ENCODE measurements around the gene ZNF423. TPM values are rescaled to one million over a fixed set of nuclear protein-coding genes. Genes with fewer than 3 reads are reported as not detected.

Gene ZNF423
- total RNA-seq, 1 experiment from 2014 or later, result 11.1 TPM

DNA sequence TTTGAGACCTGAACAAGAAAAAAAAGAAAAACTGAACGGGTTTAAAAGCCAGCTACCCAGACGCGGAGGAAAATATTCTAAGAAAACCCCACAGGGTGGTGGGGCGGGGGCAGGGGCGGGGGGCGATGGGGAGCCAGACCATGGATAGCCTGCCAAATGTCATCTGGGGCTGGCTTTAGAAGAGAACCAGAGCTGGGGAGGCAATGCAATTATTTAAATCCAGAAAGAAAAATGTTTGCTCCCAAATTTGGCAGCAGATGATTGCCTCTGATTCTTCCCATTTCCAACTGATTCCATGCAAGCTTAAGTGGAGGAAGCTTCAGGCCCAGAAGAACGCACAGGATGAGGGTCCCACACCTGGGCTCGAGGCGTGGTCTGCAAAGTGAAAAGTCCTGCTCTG lies 34.8 kb downstream of the ZNF423 start:
- Histone ChIP-seq H3K27me3 (replicated peaks; ENCODE audit: insufficient read depth, low read depth, low read length, poor library complexity) (no peaks in the 10 kb centered on the region), H3K4me3 (ENCODE audit: low read depth, low read length, poor library complexity, severe bottlenecking) (no peak overlapping the region), H3K36me3 (ENCODE audit: insufficient read depth, low read length, poor library complexity, severe bottlenecking) (no peaks in the 10 kb centered on the region), H3K9me3 (ENCODE audit: low read depth, low read length, poor library complexity, severe bottlenecking) (no peaks in the 10 kb centered on the region), H3K4me1 (ENCODE audit: insufficient read depth, low read length, poor library complexity, severe bottlenecking) (peaks cover 20% of the 10 kb centered on the region), H3K27ac (ENCODE audit: low read depth, low read length, poor library complexity, severe bottlenecking) (no peak overlapping the region)
- BruUV-seq (replicated peaks), result no TSS peak
- intact Hi-C loops (cut with micrococcal nuclease; ENCODE audit: unreplicated experiment), result no loop called here
- ChIA-PET CTCF (no interaction called here), POLR2A (ENCODE audit: low non-redundant PET) (no interaction called here)
- DNase-seq (ENCODE audit: low spot score), result no peak
- TF ChIP-seq EZH2 (IDR thresholded peaks at IDR 0.05; ENCODE audit: borderline replicate concordance, low read depth, low read length, poor library complexity, severe bottlenecking), result no peak
- TF ChIP-seq, protein P1, sequence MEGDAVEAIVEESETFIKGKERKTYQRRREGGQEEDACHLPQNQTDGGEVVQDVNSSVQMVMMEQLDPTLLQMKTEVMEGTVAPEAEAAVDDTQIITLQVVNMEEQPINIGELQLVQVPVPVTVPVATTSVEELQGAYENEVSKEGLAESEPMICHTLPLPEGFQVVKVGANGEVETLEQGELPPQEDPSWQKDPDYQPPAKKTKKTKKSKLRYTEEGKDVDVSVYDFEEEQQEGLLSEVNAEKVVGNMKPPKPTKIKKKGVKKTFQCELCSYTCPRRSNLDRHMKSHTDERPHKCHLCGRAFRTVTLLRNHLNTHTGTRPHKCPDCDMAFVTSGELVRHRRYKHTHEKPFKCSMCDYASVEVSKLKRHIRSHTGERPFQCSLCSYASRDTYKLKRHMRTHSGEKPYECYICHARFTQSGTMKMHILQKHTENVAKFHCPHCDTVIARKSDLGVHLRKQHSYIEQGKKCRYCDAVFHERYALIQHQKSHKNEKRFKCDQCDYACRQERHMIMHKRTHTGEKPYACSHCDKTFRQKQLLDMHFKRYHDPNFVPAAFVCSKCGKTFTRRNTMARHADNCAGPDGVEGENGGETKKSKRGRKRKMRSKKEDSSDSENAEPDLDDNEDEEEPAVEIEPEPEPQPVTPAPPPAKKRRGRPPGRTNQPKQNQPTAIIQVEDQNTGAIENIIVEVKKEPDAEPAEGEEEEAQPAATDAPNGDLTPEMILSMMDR (conservative IDR thresholded peaks at IDR 0.05; ENCODE audit: low read depth, low read length), result no peak

- H3K36me3 ChIP-seq (ENCODE audit: insufficient read depth, low read length, poor library complexity, severe bottlenecking), result no peaks in the 10 kb centered on the region
- CTCF ChIA-PET, result no interaction called here
- H3K4me3 ChIP-seq (ENCODE audit: low read depth, low read length, poor library complexity, severe bottlenecking), result no peak overlapping the region
- DNase-seq (ENCODE audit: low spot score), result no peak
- intact Hi-C loops (cut with micrococcal nuclease; ENCODE audit: unreplicated experiment), result no loop called here
- no peaks in the 10 kb centered on the region for H3K4me1 ChIP-seq (ENCODE audit: insufficient read depth, low read length, poor library complexity, severe bottlenecking)
- TF ChIP-seq, protein P1 (conservative IDR thresholded peaks at IDR 0.05; ENCODE audit: low read depth, low read length), result no peak
- TF ChIP-seq EZH2 (IDR thresholded peaks at IDR 0.05; ENCODE audit: borderline replicate concordance, low read depth, low read length, poor library complexity, severe bottlenecking), result no peak
- H3K27me3 ChIP-seq (replicated peaks; ENCODE audit: insufficient read depth, low read depth, low read length, poor library complexity), result no peaks in the 10 kb centered on the region
- POLR2A ChIA-PET (ENCODE audit: low non-redundant PET), result no interaction called here
- BruUV-seq (replicated peaks), result no TSS peak
- no peaks in the 10 kb centered on the region for H3K9me3 ChIP-seq (ENCODE audit: low read depth, low read length, poor library complexity, severe bottlenecking)
- H3K27ac ChIP-seq (ENCODE audit: low read depth, low read length, poor library complexity, severe bottlenecking), result no peak overlapping the region
These were observed 38.0 kb downstream of the ZNF423 start for GRCh38 chr16:49817754-49818507.

DNA sequence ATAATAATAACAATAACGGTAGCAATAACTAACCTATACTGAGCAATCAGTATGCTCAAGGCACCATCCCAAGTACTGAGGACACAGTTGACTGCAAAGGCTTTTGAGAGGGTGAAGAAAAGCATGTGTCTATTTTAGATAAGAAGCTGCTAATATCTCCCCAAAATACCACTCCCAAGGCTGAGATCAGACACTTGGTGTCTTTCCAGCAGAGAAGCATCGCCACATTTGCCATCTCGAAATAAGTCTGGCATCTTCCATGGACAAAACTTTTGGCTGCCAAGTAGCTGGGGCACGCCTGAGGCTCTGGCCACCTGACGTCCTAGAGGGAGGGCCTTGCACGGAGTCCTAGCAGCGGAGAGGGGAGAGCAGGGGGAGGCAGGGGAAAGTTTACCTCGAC lies 39.0 kb downstream of the ZNF423 start:
- Histone ChIP-seq H3K36me3 (ENCODE audit: insufficient read depth, low read length, poor library complexity, severe bottlenecking) (no peaks in the 10 kb centered on the region), H3K27ac (ENCODE audit: low read depth, low read length, poor library complexity, severe bottlenecking) (no peak overlapping the region), H3K9me3 (ENCODE audit: low read depth, low read length, poor library complexity, severe bottlenecking) (no peaks in the 10 kb centered on the region), H3K27me3 (replicated peaks; ENCODE audit: insufficient read depth, low read depth, low read length, poor library complexity) (no peaks in the 10 kb centered on the region), H3K4me3 (ENCODE audit: low read depth, low read length, poor library complexity, severe bottlenecking) (no peak overlapping the region), H3K4me1 (ENCODE audit: insufficient read depth, low read length, poor library complexity, severe bottlenecking) (no peaks in the 10 kb centered on the region)
- no peak for DNase-seq (ENCODE audit: low spot score)
- TF ChIP-seq, protein P1 (conservative IDR thresholded peaks at IDR 0.05; ENCODE audit: low read depth, low read length), result no peak
- TF ChIP-seq EZH2 (IDR thresholded peaks at IDR 0.05; ENCODE audit: borderline replicate concordance, low read depth, low read length, poor library complexity, severe bottlenecking), result no peak
- POLR2A ChIA-PET (ENCODE audit: low non-redundant PET), result no interaction called here
- no TSS peak for BruUV-seq (replicated peaks)
- intact Hi-C loops (cut with micrococcal nuclease; ENCODE audit: unreplicated experiment), result no loop called here
- CTCF ChIA-PET, result no interaction called here
